Right ventricle myocardium inferior (tissue), 1 donor: ENCODE measurements around the gene DCC. TPM values are rescaled to one million over a fixed set of nuclear protein-coding genes. Genes with fewer than 3 reads are reported as not detected.

Experiments used
- ATAC-seq: fragments of 200-7000 bp; cut with Tn5 transposase; one replicate; pipeline ENCODE4 v1.9.1; 2020; ENCODE audit warnings: mild to moderate bottlenecking, moderate library complexity
- DNase-seq: peaks from one replicate; pipeline ENCODE4 v3.0.0; 2021; ENCODE audit errors: missing footprints
- intact Hi-C: fragments of 100-400 bp; cut with DNase I; formaldehyde crosslinking; loops from one replicate; pipeline ENCODE4 v1.11.0; 2022
- total RNA-seq: library from RNA; stranded (reverse); fragmentation: NEBNext Ultra II Directional; extraction: Animal tissue kit (Norgen Biotek cat#: 25700); gene quantifications from one replicate; pipeline ENCODE4 v1.2.1, GENCODE V29; 2021
- donor health status: DM: no; HTN: yes; CAD: no; lungs with severe emphysema.

Gene DCC
- total RNA-seq, 1 donor from 2014 or later, result not detected

- ATAC-seq (no peak), DNase-seq (no peak)
- intact Hi-C loops, result no loop called here
Observed at GRCh38 chr18:52462853-52463252, 122.9 kb downstream of the DCC start.

GRCh38 chr18:52465391-52465790 is 125.4 kb downstream of the DCC start:
- intact Hi-C loops, result no loop called here
- DNase-seq (no peak), ATAC-seq (no peak)

- ATAC-seq, result no peak
- DNase-seq, result no peak
- intact Hi-C loops, result no loop called here
Observed at GRCh38 chr18:52468496-52468895, 128.5 kb downstream of the DCC start.

- DNase-seq, result no peak
- no peak for ATAC-seq
- intact Hi-C loops, result no loop called here
Observed at GRCh38 chr18:52475325-52475724, 135.3 kb downstream of the DCC start.

GRCh38 chr18:52481116-52481515 is 141.1 kb downstream of the DCC start:
- DNase-seq (no peak), ATAC-seq (no peak)
- intact Hi-C loops, result no loop called here

GRCh38 chr18:52484977-52485376 is 145.0 kb downstream of the DCC start:
- no peak for ATAC-seq
- DNase-seq, result no peak
- intact Hi-C loops, result no loop called here

- ATAC-seq, result no peak
- DNase-seq, result no peak
- intact Hi-C loops, result no loop called here
Observed at GRCh38 chr18:52486052-52486451, 146.1 kb downstream of the DCC start.

- DNase-seq, result no peak
- intact Hi-C loops, result no loop called here
- ATAC-seq, result no peak
Observed at GRCh38 chr18:52489396-52490306, 149.7 kb downstream of the DCC start.

- no peak for DNase-seq
- ATAC-seq, result no peak
- intact Hi-C loops, result no loop called here
Observed at GRCh38 chr18:52496426-52496825, 156.4 kb downstream of the DCC start.

- intact Hi-C loops, result no loop called here
- ATAC-seq (no peak), DNase-seq (no peak)
Observed at GRCh38 chr18:52499016-52499415, 159.0 kb downstream of the DCC start.

GRCh38 chr18:52499644-52500043 is 159.6 kb downstream of the DCC start:
- intact Hi-C loops, result no loop called here
- DNase-seq (no peak), ATAC-seq (no peak)

GRCh38 chr18:52504589-52504988 is 164.6 kb downstream of the DCC start:
- intact Hi-C loops, result no loop called here
- ATAC-seq, result no peak
- no peak for DNase-seq

GRCh38 chr18:52510139-52510538 is 170.1 kb downstream of the DCC start:
- intact Hi-C loops, result no loop called here
- DNase-seq (peak; percentile 57), ATAC-seq (no peak)

GRCh38 chr18:52518086-52518485 is 178.1 kb downstream of the DCC start:
- intact Hi-C loops, result no loop called here
- no peak for ATAC-seq
- DNase-seq, result no peak

GRCh38 chr18:52519021-52519420 is 179.0 kb downstream of the DCC start:
- no peak for DNase-seq
- no peak for ATAC-seq
- intact Hi-C loops, result no loop called here

GRCh38 chr18:52523566-52523965 is 183.6 kb downstream of the DCC start:
- DNase-seq (no peak), ATAC-seq (no peak)
- intact Hi-C loops, result no loop called here

- intact Hi-C loops, result no loop called here
- ATAC-seq, result no peak
Observed at GRCh38 chr18:52531836-52532235, 191.8 kb downstream of the DCC start.

GRCh38 chr18:52536039-52536438 is 196.0 kb downstream of the DCC start:
- ATAC-seq (no peak), DNase-seq (no peak)
- intact Hi-C loops, result no loop called here

More at GRCh38 chr18:52531836-52532235, 191.8 kb downstream of the DCC start:
- no peak for DNase-seq

GRCh38 chr18:52537261-52537660 is 197.3 kb downstream of the DCC start:
- ATAC-seq (no peak), DNase-seq (no peak)

GRCh38 chr18:52541056-52541455 is 201.1 kb downstream of the DCC start:
- intact Hi-C loops, result no loop called here
- ATAC-seq (no peak), DNase-seq (no peak)

More at GRCh38 chr18:52537261-52537660, 197.3 kb downstream of the DCC start:
- intact Hi-C loops, result no loop called here

GRCh38 chr18:52544086-52544485 is 204.1 kb downstream of the DCC start:
- ATAC-seq (no peak), DNase-seq (no peak)
- intact Hi-C loops, result no loop called here
